ENCODE measurements around the gene NTHL1.

NTHL1 gene

GRCh38 chr16:1999866-2000514, 47.6 kb downstream of the NTHL1 start:
- Mint-ChIP-seq H3K4me1 (ENCODE audit: low read depth) (peaks cover 3% of the 10 kb centered on the region), H3K9me3 (no peaks in the 10 kb centered on the region), H3K36me3 (ENCODE audit: low read depth) (peaks cover 13% of the 10 kb centered on the region), H3K27ac (no peak overlapping the region), H3K4me3 (no peak overlapping the region), H3K27me3 (ENCODE audit: low read depth) (no peaks in the 10 kb centered on the region)

DNA sequence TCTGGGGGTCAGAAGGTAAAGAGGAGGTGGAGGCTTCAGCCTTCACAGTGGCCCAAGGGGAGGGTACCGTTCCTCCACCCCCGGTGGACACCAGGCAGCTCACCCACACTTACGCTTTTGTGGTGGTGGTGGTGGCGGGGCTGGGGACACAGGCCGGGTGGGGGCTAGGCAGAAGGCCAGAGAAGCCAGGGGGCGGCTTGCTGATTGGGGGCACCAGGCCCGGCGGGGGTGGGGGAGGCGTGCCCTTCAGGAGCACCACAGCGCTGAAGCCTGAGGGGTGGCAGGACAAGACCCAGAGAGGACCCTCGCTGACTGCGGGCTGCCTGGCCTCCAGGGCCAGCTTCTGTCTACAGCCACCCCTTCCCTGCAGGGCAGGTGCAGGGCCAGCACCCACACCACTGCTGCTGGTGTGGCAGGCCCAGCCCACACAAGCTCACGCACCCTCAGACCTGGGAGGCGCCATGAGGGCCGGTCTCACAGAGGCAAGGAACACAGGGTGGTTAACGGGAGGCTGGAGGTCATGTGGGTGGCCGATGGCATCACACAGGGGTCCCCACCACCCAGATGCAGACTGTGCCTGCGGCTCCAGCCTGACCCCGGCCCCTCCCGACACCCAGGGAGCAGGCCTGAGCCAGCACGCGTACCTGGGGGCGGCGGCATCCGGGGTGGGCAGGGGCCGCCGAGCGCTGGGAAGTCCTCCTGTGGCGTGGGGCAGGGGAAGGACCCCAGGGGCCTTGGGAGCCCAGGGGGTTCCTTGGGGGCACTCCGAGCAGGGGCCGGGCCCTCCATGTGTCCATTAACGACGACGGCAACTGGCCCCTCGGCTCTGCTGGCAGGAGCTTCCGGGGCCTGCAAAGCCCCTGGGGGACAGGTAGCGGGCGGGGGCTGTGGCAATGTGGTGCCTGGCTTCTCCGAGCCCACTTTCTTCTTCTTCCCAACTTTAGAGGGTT, 48.5 kb downstream of the NTHL1 start:
- H3K27me3 Mint-ChIP-seq (ENCODE audit: low read depth): no peaks in the 10 kb centered on the region
- H3K36me3 Mint-ChIP-seq (ENCODE audit: low read depth): peaks cover 13% of the 10 kb centered on the region
- H3K9me3 Mint-ChIP-seq: no peaks in the 10 kb centered on the region
- no peak overlapping the region for H3K27ac Mint-ChIP-seq
- H3K4me3 Mint-ChIP-seq: no peak overlapping the region
- peaks cover 3% of the 10 kb centered on the region for H3K4me1 Mint-ChIP-seq (ENCODE audit: low read depth)

DNA sequence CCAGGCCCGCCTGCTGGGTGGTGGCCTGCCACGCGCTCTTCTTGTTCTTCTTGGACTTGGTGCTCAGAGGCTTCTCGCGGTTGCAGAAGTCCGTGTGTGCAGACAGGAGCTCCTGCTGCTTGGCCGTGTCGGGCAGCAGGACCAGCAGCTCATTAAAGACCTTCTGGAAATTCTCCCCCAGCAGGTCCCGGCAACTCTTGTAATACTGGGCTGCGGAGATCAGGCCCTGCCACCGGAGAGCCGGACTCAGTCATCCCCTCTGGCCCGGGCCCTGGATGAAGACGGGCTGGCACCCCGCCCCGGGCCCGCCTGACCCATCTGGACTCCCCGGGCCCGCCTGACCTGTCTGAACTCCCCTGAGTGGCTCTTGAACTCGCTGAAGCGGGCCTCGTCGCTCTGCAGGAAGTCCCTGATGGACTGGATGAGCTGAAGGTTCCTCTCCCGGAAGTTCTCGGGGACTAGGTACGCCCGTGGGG, 49.2 kb downstream of the NTHL1 start:
- H3K27me3 Mint-ChIP-seq (ENCODE audit: low read depth): no peaks in the 10 kb centered on the region
- H3K4me1 Mint-ChIP-seq (ENCODE audit: low read depth): peaks cover 7% of the 10 kb centered on the region

GRCh38 chr16:1997494-1998359, 49.9 kb downstream of the NTHL1 start:
- Mint-ChIP-seq H3K27ac (no peak overlapping the region), H3K4me3 (no peak overlapping the region), H3K9me3 (no peaks in the 10 kb centered on the region), H3K4me1 (ENCODE audit: low read depth) (peaks cover 8% of the 10 kb centered on the region), H3K27me3 (ENCODE audit: low read depth) (no peaks in the 10 kb centered on the region), H3K36me3 (ENCODE audit: low read depth) (peaks cover 14% of the 10 kb centered on the region)

More for the DNA sequence above, 49.2 kb downstream of the NTHL1 start:
- no peaks in the 10 kb centered on the region for H3K9me3 Mint-ChIP-seq
- H3K36me3 Mint-ChIP-seq (ENCODE audit: low read depth): peaks cover 14% of the 10 kb centered on the region
- no peak overlapping the region for H3K4me3 Mint-ChIP-seq
- H3K27ac Mint-ChIP-seq: peak overlapping the region; percentile 55

DNA sequence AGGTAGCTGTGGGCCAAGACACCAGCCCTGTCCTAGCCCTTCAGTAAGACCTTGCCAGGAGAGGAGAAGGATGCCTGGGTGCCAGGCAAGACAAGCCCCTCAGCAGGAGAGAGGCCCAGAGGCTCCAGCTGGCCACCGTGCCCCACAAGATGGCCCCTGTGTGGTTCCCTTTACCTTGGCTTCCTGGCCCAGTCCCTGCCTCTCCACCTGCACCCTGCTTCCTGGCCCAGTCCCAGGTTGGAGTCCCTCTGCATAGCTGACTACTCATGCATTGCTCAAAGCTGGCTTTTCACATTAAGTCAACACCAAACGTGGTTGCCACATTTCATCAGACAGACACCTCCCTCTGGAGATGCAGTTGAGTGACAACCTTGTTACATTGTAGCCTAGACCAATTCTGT, 53.9 kb downstream of the NTHL1 start:
- Mint-ChIP-seq H3K4me1 (ENCODE audit: low read depth) (peaks cover 18% of the 10 kb centered on the region), H3K27me3 (ENCODE audit: low read depth) (peaks cover 4% of the 10 kb centered on the region), H3K27ac (peak overlapping the region; percentile 67), H3K9me3 (no peaks in the 10 kb centered on the region), H3K4me3 (no peak overlapping the region), H3K36me3 (ENCODE audit: low read depth) (peaks cover 10% of the 10 kb centered on the region)

GRCh38 chr16:1992704-1993317, 54.8 kb downstream of the NTHL1 start:
- H3K9me3 Mint-ChIP-seq: no peaks in the 10 kb centered on the region
- peaks cover 8% of the 10 kb centered on the region for H3K27me3 Mint-ChIP-seq (ENCODE audit: low read depth)
- peaks cover 21% of the 10 kb centered on the region for H3K4me1 Mint-ChIP-seq (ENCODE audit: low read depth)
- no peak overlapping the region for H3K27ac Mint-ChIP-seq
- H3K4me3 Mint-ChIP-seq: no peak overlapping the region
- peaks cover 12% of the 10 kb centered on the region for H3K36me3 Mint-ChIP-seq (ENCODE audit: low read depth)

DNA sequence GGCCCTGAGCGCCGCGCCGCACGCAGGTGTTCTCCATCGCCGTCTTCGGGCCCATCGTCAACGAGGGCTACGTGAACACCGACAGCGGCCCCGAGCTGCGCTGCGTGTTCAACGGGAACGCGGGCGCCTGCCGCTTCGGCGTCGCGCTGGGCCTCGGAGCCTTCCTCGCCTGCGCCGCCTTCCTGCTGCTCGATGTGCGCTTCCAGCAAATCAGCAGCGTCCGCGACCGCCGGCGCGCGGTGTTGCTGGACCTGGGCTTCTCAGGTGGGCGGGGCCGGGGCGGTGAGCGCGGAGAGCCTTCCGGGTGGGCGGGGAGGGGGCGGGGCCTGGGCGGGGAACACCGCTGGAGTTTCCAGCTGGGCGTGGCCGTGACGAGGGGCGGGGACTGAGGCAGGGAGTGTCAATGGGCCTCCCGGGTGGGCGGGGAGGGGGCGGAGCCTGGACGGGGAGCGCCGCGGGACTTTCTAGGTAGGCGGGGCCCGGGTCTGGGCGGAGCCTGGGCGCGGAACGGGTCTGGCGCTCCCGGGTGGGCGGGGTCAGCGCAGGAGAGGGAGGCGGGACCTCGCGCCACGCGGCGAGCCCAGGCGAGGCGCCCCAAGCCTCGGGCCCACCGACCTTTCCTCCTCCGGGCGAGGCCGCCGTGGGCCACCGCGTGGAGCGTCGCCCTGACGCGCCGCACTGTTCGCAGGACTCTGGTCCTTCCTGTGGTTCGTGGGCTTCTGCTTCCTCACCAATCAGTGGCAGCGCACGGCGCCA, 55.5 kb downstream of the NTHL1 start:
- peaks cover 21% of the 10 kb centered on the region for H3K4me1 Mint-ChIP-seq (ENCODE audit: low read depth)
- H3K4me3 Mint-ChIP-seq: peak overlapping the region; percentile 37
- peak overlapping the region; percentile 87 for H3K27ac Mint-ChIP-seq
- peaks cover 8% of the 10 kb centered on the region for H3K27me3 Mint-ChIP-seq (ENCODE audit: low read depth)
- no peaks in the 10 kb centered on the region for H3K9me3 Mint-ChIP-seq
- peaks cover 12% of the 10 kb centered on the region for H3K36me3 Mint-ChIP-seq (ENCODE audit: low read depth)

DNA sequence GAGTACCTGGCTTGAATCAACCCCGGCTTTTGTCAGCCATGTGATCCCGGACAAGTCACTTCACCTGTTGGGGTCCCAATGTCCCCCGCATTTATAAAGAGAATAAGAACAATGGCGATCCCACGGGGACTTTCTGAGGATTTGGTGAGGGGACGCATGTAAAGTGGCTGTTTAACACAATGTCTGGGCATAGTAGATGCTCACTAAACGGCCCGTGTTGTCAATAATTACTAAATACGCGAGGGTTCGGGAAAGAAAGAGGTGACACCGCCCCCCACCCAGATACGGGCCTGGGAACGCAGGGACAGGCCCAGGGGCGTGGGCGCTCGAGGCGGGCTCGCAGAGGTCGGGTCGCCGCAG, 56.1 kb downstream of the NTHL1 start:
- H3K27ac Mint-ChIP-seq: peak overlapping the region; percentile 87
- H3K36me3 Mint-ChIP-seq (ENCODE audit: low read depth): peaks cover 12% of the 10 kb centered on the region
- peak overlapping the region; percentile 75 for H3K4me3 Mint-ChIP-seq
- peaks cover 8% of the 10 kb centered on the region for H3K27me3 Mint-ChIP-seq (ENCODE audit: low read depth)
- H3K9me3 Mint-ChIP-seq: no peaks in the 10 kb centered on the region
- H3K4me1 Mint-ChIP-seq (ENCODE audit: low read depth): peaks cover 23% of the 10 kb centered on the region

- H3K36me3 Mint-ChIP-seq (ENCODE audit: low read depth): peaks cover 16% of the 10 kb centered on the region
- no peaks in the 10 kb centered on the region for H3K9me3 Mint-ChIP-seq
- H3K4me1 Mint-ChIP-seq (ENCODE audit: low read depth): peaks cover 21% of the 10 kb centered on the region
- H3K27ac Mint-ChIP-seq: peak overlapping the region; percentile 87
- H3K4me3 Mint-ChIP-seq: peak overlapping the region; percentile 75
- H3K27me3 Mint-ChIP-seq (ENCODE audit: low read depth): peaks cover 8% of the 10 kb centered on the region
Observed at GRCh38 chr16:1991135-1991551, 56.5 kb downstream of the NTHL1 start.

GRCh38 chr16:1990351-1991134, 57.1 kb downstream of the NTHL1 start:
- H3K4me3 Mint-ChIP-seq: peak overlapping the region; percentile 75
- H3K27me3 Mint-ChIP-seq (ENCODE audit: low read depth): peaks cover 8% of the 10 kb centered on the region
- no peaks in the 10 kb centered on the region for H3K9me3 Mint-ChIP-seq
- peak overlapping the region; percentile 87 for H3K27ac Mint-ChIP-seq
- peaks cover 22% of the 10 kb centered on the region for H3K4me1 Mint-ChIP-seq (ENCODE audit: low read depth)
- peaks cover 16% of the 10 kb centered on the region for H3K36me3 Mint-ChIP-seq (ENCODE audit: low read depth)

- peaks cover 12% of the 10 kb centered on the region for H3K36me3 Mint-ChIP-seq (ENCODE audit: low read depth)
- H3K4me3 Mint-ChIP-seq: peak overlapping the region; percentile 75
- no peak overlapping the region for H3K27ac Mint-ChIP-seq
- H3K27me3 Mint-ChIP-seq (ENCODE audit: low read depth): peaks cover 8% of the 10 kb centered on the region
- H3K4me1 Mint-ChIP-seq (ENCODE audit: low read depth): peaks cover 25% of the 10 kb centered on the region
- no peaks in the 10 kb centered on the region for H3K9me3 Mint-ChIP-seq
Observed at GRCh38 chr16:1990101-1990350, 57.6 kb downstream of the NTHL1 start.

Measured in T-helper 1 cell treated with Interleukin-12 subunit alpha and Interleukin-12 subunit beta and Interleukin-4 antibody, amounts not matched to agents 30 μg/mL and 1 μg/mL, for 36 hours (primary cell).